Measurements from ENCODE around the gene PTPN7.

PTPN7 gene

DNA sequence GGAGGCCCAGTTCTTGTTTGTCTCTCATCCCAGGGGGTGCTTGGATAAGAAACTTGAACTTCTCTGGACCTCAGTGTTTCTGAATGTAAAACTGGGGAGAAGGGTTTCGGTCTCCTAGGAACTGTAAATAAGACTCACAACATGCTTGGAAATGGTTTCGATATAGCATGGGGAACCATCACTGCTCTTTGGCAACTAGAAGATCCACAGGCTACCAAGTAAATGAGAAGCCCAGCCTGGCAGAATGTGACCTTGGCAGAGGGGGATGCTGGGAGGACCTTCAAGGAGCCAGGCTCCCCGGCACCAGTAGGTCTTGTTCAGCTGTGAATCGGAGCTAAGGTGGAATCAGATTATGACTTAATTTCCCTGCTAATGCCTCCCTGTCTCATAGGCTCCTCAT lies 19.6 kb downstream of the PTPN7 start:
- no peaks in the 10 kb centered on the region for H3K27me3 ChIP-seq (ENCODE audit: control insufficient read depth, insufficient read depth, low read length)
- no CpG with 5 or more reads among the region's 4 CpGs for WGBS (ENCODE audit: insufficient coverage, insufficient read length)
- H3K9me3 ChIP-seq (ENCODE audit: control insufficient read depth, insufficient read depth, low read length), result no peaks in the 10 kb centered on the region
- no peak for DNase-seq (ENCODE audit: low read depth, low spot score)
- peaks cover 6% of the 10 kb centered on the region for H3K4me1 ChIP-seq (ENCODE audit: control insufficient read depth, insufficient read depth, low read length)
- H3K27ac ChIP-seq (ENCODE audit: low read length), result no peak overlapping the region
- H3K36me3 ChIP-seq (ENCODE audit: control insufficient read depth, insufficient read depth, low read length), result no peaks in the 10 kb centered on the region
- no peak overlapping the region for H3K4me3 ChIP-seq (ENCODE audit: low read length)

DNA sequence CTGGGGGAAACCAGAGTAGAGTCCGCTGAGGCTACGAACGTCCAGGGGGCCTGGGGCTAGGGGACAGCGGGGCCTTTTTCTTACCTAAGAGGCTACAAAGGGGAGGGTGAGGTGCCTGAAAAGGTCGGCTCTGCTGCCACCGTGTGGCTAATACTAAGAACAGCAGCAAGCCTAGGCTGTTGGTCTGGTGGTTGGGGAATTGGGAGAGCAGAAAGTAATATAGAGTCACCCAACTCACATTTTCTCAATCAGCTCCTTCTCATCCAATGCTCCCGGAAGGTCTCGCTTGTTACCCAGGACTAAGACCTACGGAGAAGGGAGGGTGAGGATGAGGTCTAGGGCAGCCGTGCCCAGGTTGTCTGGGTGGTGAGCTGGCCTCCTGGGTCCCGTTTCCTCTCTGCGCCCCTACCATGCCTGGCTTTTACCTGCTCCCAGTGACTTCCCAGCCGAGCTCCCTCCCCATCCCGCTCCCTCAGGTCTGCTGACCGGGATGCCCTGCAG lies 25.1 kb downstream of the PTPN7 start:
- Histone ChIP-seq H3K4me3 (ENCODE audit: low read length) (no peak overlapping the region), H3K4me1 (ENCODE audit: control insufficient read depth, insufficient read depth, low read length) (no peaks in the 10 kb centered on the region), H3K36me3 (ENCODE audit: control insufficient read depth, insufficient read depth, low read length) (peaks cover 14% of the 10 kb centered on the region), H3K27ac (ENCODE audit: low read length) (no peak overlapping the region), H3K27me3 (ENCODE audit: control insufficient read depth, insufficient read depth, low read length) (no peaks in the 10 kb centered on the region), H3K9me3 (ENCODE audit: control insufficient read depth, insufficient read depth, low read length) (no peaks in the 10 kb centered on the region)
- peak; percentile 50 for DNase-seq (ENCODE audit: low read depth, low spot score)
- WGBS (ENCODE audit: insufficient coverage, insufficient read length), result no CpG with 5 or more reads among the region's 15 CpGs

DNA sequence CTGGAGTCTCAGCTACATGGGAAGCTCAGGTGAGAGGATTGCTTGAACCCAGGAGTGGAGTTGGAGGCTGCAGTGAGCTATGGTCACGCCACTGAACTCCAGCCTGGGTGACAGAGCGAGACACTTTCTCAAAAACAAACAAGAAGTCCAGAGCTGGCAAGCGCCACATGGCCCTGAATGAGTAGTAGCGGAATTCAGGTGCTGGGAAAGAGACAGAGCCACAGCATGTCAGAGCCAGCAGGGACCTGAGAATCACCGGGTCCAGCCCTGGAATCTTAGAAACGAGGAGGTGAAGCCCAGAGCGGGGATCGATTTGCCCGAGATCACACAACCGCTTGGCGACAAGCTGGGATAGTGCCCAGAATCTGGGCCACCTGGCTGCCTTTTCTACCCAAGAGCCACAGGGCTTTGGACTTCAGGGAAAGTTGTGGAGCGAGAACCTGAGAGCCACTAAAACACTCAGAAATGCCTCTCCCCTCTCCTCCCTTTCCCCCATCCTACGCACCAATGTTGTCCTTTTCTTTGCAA lies 25.7 kb downstream of the PTPN7 start:
- H3K27me3 ChIP-seq (ENCODE audit: control insufficient read depth, insufficient read depth, low read length), result no peaks in the 10 kb centered on the region
- H3K4me1 ChIP-seq (ENCODE audit: control insufficient read depth, insufficient read depth, low read length), result no peaks in the 10 kb centered on the region
- no peaks in the 10 kb centered on the region for H3K9me3 ChIP-seq (ENCODE audit: control insufficient read depth, insufficient read depth, low read length)
- H3K36me3 ChIP-seq (ENCODE audit: control insufficient read depth, insufficient read depth, low read length), result peaks cover 14% of the 10 kb centered on the region
- H3K4me3 ChIP-seq (ENCODE audit: low read length), result no peak overlapping the region
- DNase-seq (ENCODE audit: low read depth, low spot score), result no peak
- WGBS (ENCODE audit: insufficient coverage, insufficient read length), result no CpG with 5 or more reads among the region's 13 CpGs
- no peak overlapping the region for H3K27ac ChIP-seq (ENCODE audit: low read length)

DNA sequence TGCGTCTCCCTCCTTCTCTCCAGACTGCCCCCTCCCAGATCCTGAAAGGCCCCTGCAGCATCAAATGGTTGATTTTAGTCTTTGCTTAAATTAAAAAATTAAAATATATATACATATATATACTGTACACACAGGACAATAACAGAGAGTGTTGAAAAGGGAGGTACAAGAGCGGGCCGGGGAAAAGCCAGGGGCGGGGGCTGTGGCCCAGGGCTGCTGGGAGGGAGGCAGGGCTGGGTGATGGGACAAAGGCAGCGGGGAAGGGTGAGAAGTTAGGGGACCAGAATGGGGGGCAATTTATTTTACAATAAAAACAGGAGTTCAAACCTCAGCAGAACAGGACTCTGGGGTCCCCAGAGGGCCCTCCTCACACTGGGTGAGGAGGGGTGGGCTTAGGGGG lies 26.4 kb downstream of the PTPN7 start:
- WGBS (ENCODE audit: insufficient coverage, insufficient read length), result no CpG with 5 or more reads among the region's 5 CpGs
- no peaks in the 10 kb centered on the region for H3K27me3 ChIP-seq (ENCODE audit: control insufficient read depth, insufficient read depth, low read length)
- no peaks in the 10 kb centered on the region for H3K9me3 ChIP-seq (ENCODE audit: control insufficient read depth, insufficient read depth, low read length)
- H3K36me3 ChIP-seq (ENCODE audit: control insufficient read depth, insufficient read depth, low read length), result peaks cover 14% of the 10 kb centered on the region
- DNase-seq (ENCODE audit: low read depth, low spot score), result no peak
- H3K4me1 ChIP-seq (ENCODE audit: control insufficient read depth, insufficient read depth, low read length), result no peaks in the 10 kb centered on the region
- H3K4me3 ChIP-seq (ENCODE audit: low read length), result no peak overlapping the region
- H3K27ac ChIP-seq (ENCODE audit: low read length), result no peak overlapping the region

DNA sequence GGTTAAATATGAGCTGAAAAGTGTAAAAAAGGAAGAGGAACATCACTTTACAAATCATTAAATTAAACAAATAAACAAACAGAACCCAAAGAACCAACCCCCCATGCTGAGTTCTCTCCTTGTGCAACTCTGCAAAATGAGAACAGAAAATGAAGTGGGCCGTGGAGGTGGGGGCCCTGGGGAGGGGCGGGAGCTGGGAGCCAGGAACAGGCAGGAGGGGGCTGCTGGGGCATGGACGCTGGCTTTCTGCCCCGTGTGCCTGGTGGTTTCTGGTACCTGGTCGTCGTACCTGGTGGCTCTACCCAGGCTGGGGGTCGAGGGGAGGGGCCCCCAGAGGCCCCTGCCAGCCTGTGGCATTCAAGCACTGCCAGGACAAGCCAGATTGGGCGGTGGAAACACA lies 26.9 kb downstream of the PTPN7 start:
- H3K27me3 ChIP-seq (ENCODE audit: control insufficient read depth, insufficient read depth, low read length), result no peaks in the 10 kb centered on the region
- no peaks in the 10 kb centered on the region for H3K9me3 ChIP-seq (ENCODE audit: control insufficient read depth, insufficient read depth, low read length)
- no peaks in the 10 kb centered on the region for H3K4me1 ChIP-seq (ENCODE audit: control insufficient read depth, insufficient read depth, low read length)
- H3K4me3 ChIP-seq (ENCODE audit: low read length), result no peak overlapping the region
- no peak overlapping the region for H3K27ac ChIP-seq (ENCODE audit: low read length)
- DNase-seq (ENCODE audit: low read depth, low spot score), result no peak
- WGBS (ENCODE audit: insufficient coverage, insufficient read length), result no CpG with 5 or more reads among the region's 8 CpGs
- H3K36me3 ChIP-seq (ENCODE audit: control insufficient read depth, insufficient read depth, low read length), result peaks cover 14% of the 10 kb centered on the region

DNA sequence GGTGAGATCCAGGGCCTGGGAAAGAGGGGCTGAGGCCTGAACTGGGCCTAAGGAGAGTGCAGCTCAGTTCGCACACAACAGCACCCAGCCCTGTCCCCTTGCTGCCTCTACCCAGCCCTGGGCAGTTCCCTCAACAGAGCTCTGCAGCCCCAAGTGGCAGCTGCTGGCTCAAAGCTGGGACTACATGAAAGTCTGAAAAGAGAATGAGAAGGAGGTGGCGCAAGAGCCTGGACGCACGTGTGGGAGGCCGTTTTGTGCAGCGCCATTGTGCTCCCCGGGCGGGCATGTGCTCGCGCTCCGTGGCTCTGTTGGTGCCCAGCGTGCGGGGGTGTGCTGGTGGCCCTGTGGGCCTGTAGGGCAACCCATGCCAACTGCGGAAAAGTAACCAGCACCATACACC lies 27.4 kb downstream of the PTPN7 start:
- Histone ChIP-seq H3K9me3 (ENCODE audit: control insufficient read depth, insufficient read depth, low read length) (no peaks in the 10 kb centered on the region), H3K27ac (ENCODE audit: low read length) (no peak overlapping the region), H3K4me3 (ENCODE audit: low read length) (no peak overlapping the region), H3K4me1 (ENCODE audit: control insufficient read depth, insufficient read depth, low read length) (no peaks in the 10 kb centered on the region), H3K36me3 (ENCODE audit: control insufficient read depth, insufficient read depth, low read length) (peaks cover 14% of the 10 kb centered on the region), H3K27me3 (ENCODE audit: control insufficient read depth, insufficient read depth, low read length) (no peaks in the 10 kb centered on the region)
- WGBS (ENCODE audit: insufficient coverage, insufficient read length), result no CpG with 5 or more reads among the region's 14 CpGs
- no peak for DNase-seq (ENCODE audit: low read depth, low spot score)

DNA sequence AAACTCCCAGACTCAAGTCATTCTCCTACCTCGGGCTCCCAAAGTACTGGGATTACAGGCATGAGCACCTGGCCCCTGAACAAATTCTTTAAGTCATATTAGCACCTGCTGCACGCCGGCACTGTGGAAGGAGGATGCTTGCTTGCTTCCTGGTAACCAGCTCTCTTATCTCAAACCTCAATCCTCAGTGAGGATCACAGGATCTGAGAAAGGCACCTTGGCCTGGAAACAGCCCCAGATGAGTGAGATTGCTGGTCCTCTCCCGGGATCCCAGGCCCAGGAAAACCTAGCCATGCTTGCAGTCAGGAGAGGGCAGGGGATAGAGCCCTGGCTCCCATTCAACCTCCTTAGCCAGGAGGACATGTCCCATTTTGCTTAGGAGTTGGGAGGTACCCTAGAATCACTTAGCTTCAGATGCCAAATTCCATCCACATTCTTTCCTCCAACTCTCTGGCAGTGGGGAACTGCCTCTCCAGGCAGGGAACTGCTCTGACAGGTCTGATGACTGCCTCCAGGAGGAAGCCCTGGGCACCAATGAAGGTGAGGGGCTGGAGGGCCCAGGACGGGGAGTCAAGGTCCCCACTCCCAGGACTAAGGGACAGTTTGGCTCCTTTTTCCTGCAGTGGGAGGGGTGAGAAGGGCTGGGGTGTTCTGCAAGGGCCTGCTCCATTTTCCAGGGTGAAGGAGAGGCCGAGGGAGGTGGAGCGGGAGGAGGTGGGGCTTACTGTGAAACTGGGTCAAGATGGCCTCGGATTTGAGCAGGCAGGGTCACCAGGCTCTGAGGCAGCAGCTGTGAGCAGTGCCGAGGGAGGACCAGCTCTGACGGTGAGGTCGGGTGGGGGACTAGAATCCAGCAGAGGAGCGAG lies 28.2 kb downstream of the PTPN7 start:
- no peak for DNase-seq (ENCODE audit: low read depth, low spot score)
- Histone ChIP-seq H3K36me3 (ENCODE audit: control insufficient read depth, insufficient read depth, low read length) (peaks cover 14% of the 10 kb centered on the region), H3K4me1 (ENCODE audit: control insufficient read depth, insufficient read depth, low read length) (no peaks in the 10 kb centered on the region), H3K27ac (ENCODE audit: low read length) (no peak overlapping the region), H3K4me3 (ENCODE audit: low read length) (no peak overlapping the region), H3K9me3 (ENCODE audit: control insufficient read depth, insufficient read depth, low read length) (no peaks in the 10 kb centered on the region), H3K27me3 (ENCODE audit: control insufficient read depth, insufficient read depth, low read length) (no peaks in the 10 kb centered on the region)
- no CpG with 5 or more reads among the region's 12 CpGs for WGBS (ENCODE audit: insufficient coverage, insufficient read length)

DNA sequence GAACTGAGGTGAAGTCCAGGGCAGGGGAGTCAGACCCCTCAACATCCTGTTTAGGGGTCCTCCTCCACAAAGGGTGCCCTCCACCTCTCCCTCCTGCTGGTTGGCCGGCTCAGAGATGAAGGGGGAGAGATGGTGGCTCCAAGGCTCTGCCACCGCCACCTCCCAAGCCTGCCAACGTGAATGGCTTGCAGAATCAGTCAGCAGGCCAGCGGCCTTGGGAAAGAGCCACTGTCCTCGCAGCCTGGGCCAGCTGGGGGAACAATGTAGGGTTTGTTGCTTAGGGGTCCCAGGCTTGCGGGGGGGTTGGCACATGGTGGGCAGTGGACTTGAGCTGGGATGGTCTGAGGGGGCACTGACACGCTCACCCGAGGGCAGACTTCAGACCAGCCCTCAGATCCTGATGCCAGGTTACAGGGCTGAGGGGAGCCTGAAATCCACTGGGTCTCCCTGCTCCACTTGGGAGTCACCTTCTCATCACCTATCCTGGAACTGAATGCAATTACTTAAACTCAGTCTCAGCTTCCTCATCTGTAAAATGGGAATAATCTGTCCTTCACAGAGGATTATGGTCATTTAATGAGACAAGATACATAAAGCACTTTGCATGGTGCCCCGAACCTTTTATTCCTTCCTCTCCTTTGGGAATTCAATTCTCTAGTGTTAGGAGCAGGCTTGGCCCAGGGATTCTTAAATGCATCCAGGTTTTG lies 29.4 kb downstream of the PTPN7 start:
- no peak overlapping the region for H3K27ac ChIP-seq (ENCODE audit: low read length)
- H3K4me1 ChIP-seq (ENCODE audit: control insufficient read depth, insufficient read depth, low read length), result no peaks in the 10 kb centered on the region
- H3K36me3 ChIP-seq (ENCODE audit: control insufficient read depth, insufficient read depth, low read length), result peaks cover 14% of the 10 kb centered on the region
- no peak for DNase-seq (ENCODE audit: low read depth, low spot score)
- no CpG with 5 or more reads among the region's 9 CpGs for WGBS (ENCODE audit: insufficient coverage, insufficient read length)
- no peak overlapping the region for H3K4me3 ChIP-seq (ENCODE audit: low read length)
- H3K9me3 ChIP-seq (ENCODE audit: control insufficient read depth, insufficient read depth, low read length), result no peaks in the 10 kb centered on the region
- H3K27me3 ChIP-seq (ENCODE audit: control insufficient read depth, insufficient read depth, low read length), result no peaks in the 10 kb centered on the region

DNA sequence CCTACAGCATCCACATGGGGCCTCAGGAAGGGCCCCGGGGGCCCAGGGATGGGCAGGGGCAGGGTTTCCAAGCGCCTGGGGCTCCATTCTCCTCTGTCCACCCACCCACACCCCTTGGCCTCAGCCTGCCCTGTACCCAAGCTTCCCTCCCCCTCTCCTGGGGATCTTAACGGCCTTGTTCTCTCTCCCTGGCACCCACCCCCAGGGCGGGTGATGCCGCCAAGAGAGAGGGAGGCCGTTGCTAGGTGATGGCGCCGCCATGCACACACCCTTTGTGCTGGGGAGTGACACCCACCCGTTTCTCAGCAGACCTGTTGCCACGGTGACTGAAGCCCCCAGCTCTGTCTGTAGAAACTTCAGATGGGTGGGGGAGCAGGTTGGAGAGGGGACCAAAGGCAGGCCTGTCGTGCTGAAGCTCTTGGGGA lies 30.1 kb downstream of the PTPN7 start:
- no peak for DNase-seq (ENCODE audit: low read depth, low spot score)
- Histone ChIP-seq H3K4me3 (ENCODE audit: low read length) (no peak overlapping the region), H3K36me3 (ENCODE audit: control insufficient read depth, insufficient read depth, low read length) (peaks cover 10% of the 10 kb centered on the region), H3K9me3 (ENCODE audit: control insufficient read depth, insufficient read depth, low read length) (no peaks in the 10 kb centered on the region), H3K27me3 (ENCODE audit: control insufficient read depth, insufficient read depth, low read length) (no peaks in the 10 kb centered on the region), H3K27ac (ENCODE audit: low read length) (no peak overlapping the region), H3K4me1 (ENCODE audit: control insufficient read depth, insufficient read depth, low read length) (no peaks in the 10 kb centered on the region)
- no CpG with 5 or more reads among the region's 11 CpGs for WGBS (ENCODE audit: insufficient coverage, insufficient read length)

DNA sequence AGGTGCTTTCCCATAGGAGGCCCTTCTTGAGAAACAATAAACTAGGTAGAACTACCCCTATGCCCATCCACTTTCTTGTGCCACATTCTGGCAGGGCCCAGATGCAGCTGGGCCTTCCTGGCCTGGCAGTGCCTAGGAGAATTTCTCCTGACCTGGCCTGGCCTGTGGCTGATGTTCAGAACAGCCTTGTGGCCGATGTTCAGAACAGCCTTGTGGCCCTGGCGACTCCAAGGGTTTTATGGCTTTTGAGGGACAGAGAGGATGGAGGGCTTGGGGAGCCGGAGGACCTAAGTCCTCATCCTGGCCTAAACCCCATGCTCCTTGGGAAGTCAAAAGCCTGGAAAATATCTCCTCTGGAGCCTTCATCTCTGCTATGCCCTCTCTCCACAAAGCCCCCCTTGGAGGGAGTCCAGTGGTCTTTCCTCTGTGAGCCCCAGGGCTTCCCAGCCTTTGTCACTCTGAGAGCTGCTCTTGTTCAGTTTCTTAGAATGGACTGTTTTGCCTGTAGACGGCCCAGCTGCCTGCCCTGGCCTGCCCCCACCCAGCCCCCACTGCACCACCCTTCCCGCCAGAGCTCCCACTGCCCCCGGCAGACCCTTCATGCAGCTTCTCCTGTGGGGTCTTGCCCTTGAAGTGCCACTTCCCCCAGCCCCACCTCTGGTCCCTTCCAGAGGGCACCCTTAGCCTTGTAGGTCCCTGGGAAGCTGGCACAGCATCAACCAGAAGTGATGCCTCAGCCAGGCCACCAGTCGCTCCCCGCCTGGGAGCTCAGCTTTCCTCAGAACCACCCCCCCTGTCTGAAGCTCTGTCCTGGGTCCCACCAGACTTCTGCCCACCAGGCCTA lies 30.7 kb downstream of the PTPN7 start:
- H3K27me3 ChIP-seq (ENCODE audit: control insufficient read depth, insufficient read depth, low read length), result no peaks in the 10 kb centered on the region
- H3K9me3 ChIP-seq (ENCODE audit: control insufficient read depth, insufficient read depth, low read length), result no peaks in the 10 kb centered on the region
- no CpG with 5 or more reads among the region's 8 CpGs for WGBS (ENCODE audit: insufficient coverage, insufficient read length)
- H3K4me1 ChIP-seq (ENCODE audit: control insufficient read depth, insufficient read depth, low read length), result no peaks in the 10 kb centered on the region
- H3K27ac ChIP-seq (ENCODE audit: low read length), result no peak overlapping the region
- DNase-seq (ENCODE audit: low read depth, low spot score), result no peak
- H3K4me3 ChIP-seq (ENCODE audit: low read length), result no peak overlapping the region
- peaks cover 7% of the 10 kb centered on the region for H3K36me3 ChIP-seq (ENCODE audit: control insufficient read depth, insufficient read depth, low read length)
